K562 (cell line): ENCODE data around the gene ASIP. TPM values are rescaled to one million over a fixed set of nuclear protein-coding genes. Genes with fewer than 3 reads are reported as not detected.

Experiments
- ATF6 ChIP-seq: sonication (generic); formaldehyde crosslinking; IDR thresholded peaks from 2 replicates; pipeline ENCODE4 v1.4.0; 2020; ENCODE audit warnings: mild to moderate bottlenecking, missing genetic modification reagents
- CREM ChIP-seq: IDR thresholded peaks from 2 replicates; pipeline ENCODE4 v1.6.1; 2014; ENCODE audit warnings: antibody characterized with exemption, low read depth
- CSDE1 ChIP-seq, 2 experiments: fragments of 450-650 bp; IDR thresholded peaks; 2 replicates each; pipeline ENCODE4 v1.6.1; 2016; ENCODE audit warnings: mild to moderate bottlenecking in 1 of 2
- ESRRA ChIP-seq: fragments of 450-650 bp; IDR thresholded peaks from 2 replicates; pipeline ENCODE4 v1.6.1; 2014; ENCODE audit warnings: low read depth, mild to moderate bottlenecking, moderate library complexity, borderline replicate concordance
- FOXJ3 ChIP-seq: sonication (generic); formaldehyde crosslinking; IDR thresholded peaks from 2 replicates; pipeline ENCODE4 v1.4.0; 2020; ENCODE audit warnings: mild to moderate bottlenecking, missing genetic modification reagents
- GTF2E2 ChIP-seq: fragments of 200-800 bp; sonication (Bioruptor generic); IDR thresholded peaks from 2 replicates; pipeline ENCODE4 v1.6.1; 2016; ENCODE audit warnings: missing genetic modification characterization, missing compliant biosample characterization
- MAFG ChIP-seq: fragments of 450-650 bp; conservative IDR thresholded peaks from 2 replicates; pipeline ENCODE4 v1.6.1; 2016; ENCODE audit warnings: missing genetic modification characterization, missing compliant biosample characterization
- MEF2D ChIP-seq: conservative IDR thresholded peaks from 2 replicates; pipeline ENCODE4 v1.6.1; 2016; ENCODE audit warnings: low read depth, missing genetic modification characterization, missing compliant biosample characterization
- PHF8 ChIP-seq: fragments of 200-600 bp; sonication (generic); IDR thresholded peaks from 2 replicates; pipeline ENCODE4 v1.6.1; 2012; ENCODE audit warnings: mixed run types, mild to moderate bottlenecking, inconsistent platforms, low read length, moderate library complexity, borderline replicate concordance
- SFPQ ChIP-seq: fragments of 200-400 bp; formaldehyde crosslinking; IDR thresholded peaks from 2 replicates; pipeline ENCODE4 v1.6.1; 2017; ENCODE audit warnings: mild to moderate bottlenecking, low read depth, low read length, moderate library complexity
- USF1 ChIP-seq: sonication (generic); formaldehyde crosslinking; IDR thresholded peaks from 2 replicates; pipeline ENCODE4 v1.9.0; 2022; ENCODE audit warnings: mild to moderate bottlenecking, missing genetic modification reagents
- WHSC1 ChIP-seq: IDR thresholded peaks from one replicate; pipeline ENCODE4 v1.6.1; 2012; ENCODE audit warnings: low read length, control low read depth, inconsistent platforms
- XRCC3 ChIP-seq: fragments of 450-650 bp; IDR thresholded peaks from 2 replicates; pipeline ENCODE4 v1.6.1; 2017; ENCODE audit warnings: mild to moderate bottlenecking, moderate library complexity
- polyA plus RNA-seq, 8 experiments: library from polyadenylated mRNA; depleted of rRNA in 4 of 8; stranded (reverse) in 5 of 8; unstranded in 3 of 8; fragments of >200 nt; fragmentation: Nextera tagmentation in 2 of 8; fragmentation: Illumina TruSeq in 1 of 8; extraction: Ambion mirVana in 2 of 8; extraction: Trizol in 1 of 8; gene quantifications; 2 replicates each; pipeline versions ENCODE4 v1.2.1 to v1.2.3, GENCODE V29; 2011 to 2014; ENCODE audit warnings: inconsistent platforms in 1 of 8, missing spikeins in 1 of 8
- total RNA-seq, 7 experiments: library from RNA; depleted of rRNA in 6 of 7; stranded (reverse); fragments of >200 nt in 6 of 7; fragmentation: Illumina TruSeq in 2 of 7; extraction: Trizol in 2 of 7; gene quantifications; 2 replicates each; pipeline versions ENCODE4 v1.2.1 to v1.2.3, GENCODE V29; 2011 to 2021; ENCODE audit warnings: low replicate concordance in 1 of 7
- TF ChIP-seq, protein P1 (sequence below): IDR thresholded peaks from 2 replicates; pipeline ENCODE4 v1.6.1; 2011; ENCODE audit not compliant: insufficient read length; ENCODE audit errors: extremely low read depth
- TF ChIP-seq, protein P2 (sequence below), 2 experiments: fragments of 450-650 bp in 1 of 2; sonication (generic) in 1 of 2; formaldehyde crosslinking in 1 of 2; IDR thresholded peaks in 1 of 2; conservative IDR thresholded peaks in 1 of 2; 2 replicates each; pipeline versions ENCODE4 v1.6.1 to v1.8.1; 2016 to 2023; ENCODE audit warnings: mild to moderate bottlenecking in 2 of 2, moderate library complexity in 2 of 2, inconsistent platforms in 1 of 2, missing genetic modification reagents in 1 of 2
- TF ChIP-seq, protein P3 (sequence below): sonication (generic); formaldehyde crosslinking; IDR thresholded peaks from 2 replicates; pipeline ENCODE4 v1.8.0; 2022; ENCODE audit warnings: missing genetic modification reagents, mild to moderate bottlenecking, borderline replicate concordance

ASIP gene
- total and polyA plus RNA-seq, 9 of the 15 experiments (the other 6 are each of a cell fraction or from before 2014, with no cell fraction given), result not detected

DNA sequence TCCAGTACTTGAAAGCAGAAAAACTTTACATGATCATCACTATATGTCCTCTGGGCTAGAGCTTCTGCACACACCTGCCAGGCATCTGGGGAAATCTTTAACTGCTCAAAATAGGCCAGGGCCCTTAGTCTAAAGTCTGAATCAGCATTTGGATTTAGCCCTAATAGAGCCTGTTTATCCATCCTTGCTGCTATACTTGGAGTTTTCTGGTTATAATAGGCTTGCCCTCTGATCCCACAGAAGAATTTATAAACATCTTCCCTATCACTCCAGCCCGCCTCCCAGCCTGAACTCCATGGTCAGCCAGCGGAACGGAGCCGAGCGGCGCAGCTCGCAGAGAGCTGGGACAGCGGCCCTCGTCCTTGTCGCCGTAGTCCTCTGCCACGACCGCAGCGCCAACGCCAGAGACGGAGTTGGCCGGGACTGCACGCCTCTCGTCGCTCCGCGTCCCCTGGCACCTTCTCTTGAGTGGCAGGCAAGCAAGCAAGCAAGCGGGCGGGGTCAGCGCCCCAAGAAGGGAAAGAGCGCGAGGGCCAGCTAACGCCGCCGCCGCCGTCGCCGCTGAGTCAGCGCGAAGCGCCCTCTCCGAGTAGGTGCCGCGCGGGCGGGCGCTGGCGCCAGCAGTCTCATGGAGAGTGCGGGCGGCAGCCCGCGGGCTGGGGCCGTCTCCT is 25.4 kb upstream of the ASIP start (continued):
- TF ChIP-seq, protein P1, sequence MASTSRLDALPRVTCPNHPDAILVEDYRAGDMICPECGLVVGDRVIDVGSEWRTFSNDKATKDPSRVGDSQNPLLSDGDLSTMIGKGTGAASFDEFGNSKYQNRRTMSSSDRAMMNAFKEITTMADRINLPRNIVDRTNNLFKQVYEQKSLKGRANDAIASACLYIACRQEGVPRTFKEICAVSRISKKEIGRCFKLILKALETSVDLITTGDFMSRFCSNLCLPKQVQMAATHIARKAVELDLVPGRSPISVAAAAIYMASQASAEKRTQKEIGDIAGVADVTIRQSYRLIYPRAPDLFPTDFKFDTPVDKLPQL, result no peak
- TF ChIP-seq USF1, result no peak
- no peak for TF ChIP-seq FOXJ3 (CRISPR knock-in tag)
- no peak for TF ChIP-seq SFPQ
- TF ChIP-seq MEF2D (tag), result no peak
- TF ChIP-seq PHF8, result peak; percentile 54; the same call in 1 of the 2 replicates
- TF ChIP-seq ATF6 (CRISPR knock-in tag), result no peak
- TF ChIP-seq, protein P2, sequence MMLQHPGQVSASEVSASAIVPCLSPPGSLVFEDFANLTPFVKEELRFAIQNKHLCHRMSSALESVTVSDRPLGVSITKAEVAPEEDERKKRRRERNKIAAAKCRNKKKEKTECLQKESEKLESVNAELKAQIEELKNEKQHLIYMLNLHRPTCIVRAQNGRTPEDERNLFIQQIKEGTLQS (IDR thresholded peaks at IDR 0.05), result no peak
- TF ChIP-seq, protein P2 (CRISPR knock-in tag; conservative IDR thresholded peaks at IDR 0.05), result no peak
- no peak for TF ChIP-seq GTF2E2 (tag)
- TF ChIP-seq, protein P3, sequence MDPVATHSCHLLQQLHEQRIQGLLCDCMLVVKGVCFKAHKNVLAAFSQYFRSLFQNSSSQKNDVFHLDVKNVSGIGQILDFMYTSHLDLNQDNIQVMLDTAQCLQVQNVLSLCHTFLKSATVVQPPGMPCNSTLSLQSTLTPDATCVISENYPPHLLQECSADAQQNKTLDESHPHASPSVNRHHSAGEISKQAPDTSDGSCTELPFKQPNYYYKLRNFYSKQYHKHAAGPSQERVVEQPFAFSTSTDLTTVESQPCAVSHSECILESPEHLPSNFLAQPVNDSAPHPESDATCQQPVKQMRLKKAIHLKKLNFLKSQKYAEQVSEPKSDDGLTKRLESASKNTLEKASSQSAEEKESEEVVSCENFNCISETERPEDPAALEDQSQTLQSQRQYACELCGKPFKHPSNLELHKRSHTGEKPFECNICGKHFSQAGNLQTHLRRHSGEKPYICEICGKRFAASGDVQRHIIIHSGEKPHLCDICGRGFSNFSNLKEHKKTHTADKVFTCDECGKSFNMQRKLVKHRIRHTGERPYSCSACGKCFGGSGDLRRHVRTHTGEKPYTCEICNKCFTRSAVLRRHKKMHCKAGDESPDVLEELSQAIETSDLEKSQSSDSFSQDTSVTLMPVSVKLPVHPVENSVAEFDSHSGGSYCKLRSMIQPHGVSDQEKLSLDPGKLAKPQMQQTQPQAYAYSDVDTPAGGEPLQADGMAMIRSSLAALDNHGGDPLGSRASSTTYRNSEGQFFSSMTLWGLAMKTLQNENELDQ (CRISPR knock-in tag), result no peak
- TF ChIP-seq ESRRA, result no peak
- no peak for TF ChIP-seq WHSC1
- peak; percentile 79 for TF ChIP-seq MAFG (tag)
- no peak for TF ChIP-seq CSDE1 (IDR thresholded peaks at IDR 0.05)
- TF ChIP-seq XRCC3, result no peak
- TF ChIP-seq CREM, result peak; percentile 74
